ENCODE results near the gene OGA.

GRCh38 chr10:101851411-101852116 lies 33.3 kb upstream of the OGA start:
- TF ChIP-seq CTCF (IDR thresholded peaks at IDR 0.05; ENCODE audit: insufficient read depth, low read depth, low read length) (no peak), EZH2 (IDR thresholded peaks at IDR 0.05; ENCODE audit: insufficient read depth, low read length) (no peak)
